SKM-1 treated with dmso at 0.1 percent for 144 hours (cell line): ENCODE measurements around the gene BMERB1.
"Not testable (repeated sequence)": the region's sequence is repeated elsewhere in the genome, so short reads cannot be mapped to it uniquely, and the experiment has no call there.

Experiments used
- DNase-seq: peaks from one replicate; lab custom pipeline; 2025; ENCODE audit not compliant: unreplicated experiment; lab: John Stamatoyannopoulos, UW

BMERB1 gene

DNA sequence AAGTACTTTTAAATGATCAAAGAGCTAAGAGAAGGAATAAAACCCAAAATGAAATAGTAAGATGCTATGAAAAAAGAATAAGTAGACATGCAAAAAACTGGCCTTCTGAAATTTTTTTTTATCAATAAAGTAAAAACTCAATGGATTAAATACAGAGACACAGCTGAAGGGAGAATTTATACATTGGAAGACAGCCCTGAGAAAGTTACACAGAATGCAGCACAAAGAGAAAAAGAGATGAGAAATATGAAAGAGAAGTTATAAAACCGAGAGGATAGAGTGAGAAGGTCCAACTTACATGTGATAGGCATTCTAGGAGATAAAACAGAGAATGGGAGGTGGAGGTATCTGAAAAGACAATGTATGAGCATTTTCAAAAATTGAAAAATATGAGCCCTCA is 151.6 kb downstream of the BMERB1 start:
- DNase-seq, result no peak

DNA sequence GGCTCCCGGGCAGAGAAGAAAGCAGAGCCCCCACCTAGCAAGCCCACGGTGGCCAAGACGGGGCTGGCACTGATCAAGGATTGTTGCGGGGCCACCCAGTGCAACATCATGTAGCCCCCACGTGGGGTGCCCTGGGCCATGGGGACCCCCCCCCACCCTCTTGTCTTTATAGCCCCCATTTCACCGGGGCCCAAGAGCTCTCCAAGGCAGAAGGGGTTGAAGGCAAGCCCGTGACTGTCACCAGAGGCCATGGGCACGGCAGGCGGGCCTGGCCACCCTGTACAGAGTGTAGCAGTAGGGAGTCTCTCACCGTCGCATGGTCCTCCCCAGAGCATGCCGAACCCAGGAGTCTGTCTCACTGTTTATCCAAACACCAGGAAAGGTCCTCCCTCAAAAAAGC is 152.3 kb downstream of the BMERB1 start:
- DNase-seq, result no peak

DNA sequence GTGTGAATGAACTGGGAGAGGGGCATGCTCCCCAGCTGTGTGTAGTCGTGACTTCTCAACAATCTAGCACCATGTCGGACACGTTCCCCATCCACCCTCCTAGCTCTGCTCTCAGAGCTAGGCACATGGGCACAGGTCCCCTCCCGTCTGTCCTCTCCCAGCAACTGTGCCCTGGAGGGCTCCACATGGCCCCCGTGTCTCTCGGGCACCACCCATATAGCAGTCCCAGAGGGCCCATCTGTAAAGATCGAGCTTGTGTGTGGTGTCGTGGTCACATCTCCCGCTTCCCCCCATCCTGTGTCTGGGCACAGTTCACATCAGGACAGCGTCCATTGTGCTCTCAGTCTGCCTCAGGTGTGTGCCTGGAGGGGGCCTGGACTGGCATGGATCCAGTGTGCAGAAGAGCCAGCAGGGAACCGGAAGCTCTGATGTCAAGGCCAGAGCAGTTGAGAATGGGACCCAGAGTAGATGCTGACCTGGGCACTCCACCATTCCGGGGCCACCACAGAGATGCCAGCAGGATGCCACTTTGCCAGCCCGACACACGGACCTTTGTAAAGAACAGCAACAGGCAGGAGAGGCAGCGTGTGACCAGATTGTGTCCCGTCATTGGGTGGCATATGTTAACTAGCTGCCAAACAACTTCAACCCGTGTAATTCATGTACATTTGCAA is 152.9 kb downstream of the BMERB1 start:
- DNase-seq, result no peak

DNA sequence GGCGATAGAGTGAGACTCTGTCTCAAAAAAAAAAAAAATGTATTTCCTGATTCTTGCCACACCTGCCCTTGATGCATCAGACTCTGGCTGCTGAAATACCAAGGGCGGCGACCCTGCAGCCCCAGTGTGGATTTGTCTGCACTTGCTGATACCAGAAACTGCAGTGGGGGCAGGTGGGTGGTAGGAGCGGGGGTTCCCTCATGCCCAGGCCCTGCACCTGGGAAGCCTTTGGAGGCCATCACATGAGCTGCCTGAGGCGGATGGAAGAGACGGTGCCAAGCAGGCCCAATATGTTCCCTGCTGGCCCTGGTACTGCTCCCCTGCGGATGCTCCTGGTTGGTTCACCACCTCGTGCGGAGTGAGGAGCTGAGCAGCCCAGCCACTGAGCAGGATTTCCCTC is 157.9 kb downstream of the BMERB1 start:
- no peak for DNase-seq

DNA sequence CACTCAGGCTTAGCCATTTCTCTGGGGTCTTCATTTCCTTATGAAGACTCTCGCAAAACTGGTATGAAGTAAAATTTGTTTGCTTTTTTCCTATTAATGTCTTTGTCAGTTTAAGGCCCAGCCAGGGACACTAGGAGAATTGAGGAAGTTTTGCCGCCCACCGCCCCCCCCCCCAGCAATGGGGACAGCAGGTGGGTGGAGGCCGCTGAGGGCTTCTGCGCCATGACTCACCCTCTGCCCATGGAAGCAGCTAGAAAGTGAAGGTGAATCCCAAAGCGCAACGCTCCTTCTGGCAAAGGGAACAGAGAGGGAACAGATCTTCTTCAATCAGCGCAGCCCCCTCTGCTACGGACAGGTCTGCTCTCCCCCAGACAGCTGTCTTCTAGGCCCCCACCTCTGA is 158.8 kb downstream of the BMERB1 start:
- DNase-seq, result no peak

DNA sequence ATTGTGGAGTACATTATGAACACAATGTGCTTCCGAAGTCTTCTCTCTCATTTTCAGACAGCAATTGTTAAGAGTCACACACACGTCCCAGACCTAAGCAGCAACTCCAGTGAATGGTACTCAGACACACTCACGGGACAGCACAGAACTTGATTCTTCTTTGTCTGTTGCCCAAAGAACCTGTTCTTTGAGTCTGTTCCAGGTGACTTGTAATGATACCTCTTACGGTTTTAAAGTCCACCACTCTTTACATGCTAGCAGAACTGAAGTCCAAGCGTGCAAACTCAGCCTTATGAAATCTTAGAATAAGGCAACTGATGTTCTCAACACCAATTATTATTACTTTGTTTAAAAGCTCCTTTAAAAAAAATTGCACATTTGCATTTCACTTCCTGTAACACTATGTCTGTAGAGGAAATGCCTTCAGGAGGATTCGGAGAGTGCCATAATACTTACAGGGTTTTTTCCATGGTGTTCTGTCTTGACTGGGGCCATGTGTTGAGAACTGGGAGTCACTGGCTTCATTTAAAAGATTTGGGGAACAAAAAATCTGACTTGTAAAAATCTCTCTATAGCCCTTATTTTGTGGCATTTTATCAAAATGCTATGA is 160.4 kb downstream of the BMERB1 start:
- DNase-seq, result no peak

DNA sequence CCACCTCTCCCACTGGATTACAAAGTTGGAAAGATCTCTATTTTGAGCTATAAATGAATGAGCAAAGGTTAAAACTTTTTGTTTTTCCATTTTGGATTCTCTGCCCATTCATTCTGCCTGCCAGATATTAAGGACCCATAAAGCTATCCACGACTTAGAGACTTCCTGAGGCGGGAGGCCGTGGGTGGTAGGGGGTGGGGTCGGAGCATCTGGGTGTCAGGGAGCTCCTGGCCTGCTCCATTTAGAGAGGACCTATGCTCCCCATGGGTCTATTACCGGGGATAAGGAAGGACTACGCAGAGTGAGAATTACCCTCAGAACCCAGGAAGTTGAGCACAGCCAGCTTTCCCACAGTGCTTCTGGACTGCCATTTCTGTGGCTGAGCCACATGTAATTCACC is 162.7 kb downstream of the BMERB1 start:
- no peak for DNase-seq

DNA sequence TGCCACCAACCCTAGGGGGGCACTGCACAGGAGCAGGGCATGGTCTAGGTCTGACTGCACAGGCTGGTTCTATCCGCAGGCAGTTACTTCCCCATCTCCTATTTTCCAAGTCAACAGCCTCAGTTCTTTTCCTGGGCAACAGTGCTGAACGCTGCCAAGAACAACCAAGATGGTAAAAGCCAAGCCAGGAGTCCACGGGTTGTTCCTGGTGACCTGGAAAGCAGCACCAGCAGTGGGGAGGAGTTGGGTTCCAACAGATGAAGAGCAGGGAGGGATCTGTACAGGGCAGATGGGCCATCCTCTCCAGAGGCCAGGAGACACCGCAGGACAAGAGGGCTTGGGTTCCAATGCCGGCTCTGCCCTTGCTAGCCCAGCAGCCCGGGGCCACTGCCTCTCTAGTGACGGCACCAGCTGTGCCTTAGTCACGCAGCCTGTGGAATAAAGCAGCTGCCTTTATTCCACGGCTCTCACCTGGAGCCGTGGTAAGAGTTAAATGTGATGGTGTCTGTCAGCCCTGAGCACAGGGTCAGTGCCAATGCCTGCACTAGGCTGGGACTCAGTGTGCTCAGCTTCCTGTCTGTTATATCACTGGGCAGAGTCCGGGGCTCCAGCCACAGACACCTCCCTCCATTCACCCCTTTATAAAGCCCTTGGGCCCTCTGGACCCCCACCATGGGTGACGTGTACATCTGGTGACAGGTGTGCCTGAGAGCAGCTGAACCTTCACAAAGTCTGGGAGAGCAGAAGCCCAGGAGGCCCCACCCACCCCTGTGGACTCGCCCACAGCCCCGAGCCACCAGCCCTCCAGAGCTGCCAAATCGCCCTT is 163.6 kb downstream of the BMERB1 start:
- DNase-seq, result no peak

DNA sequence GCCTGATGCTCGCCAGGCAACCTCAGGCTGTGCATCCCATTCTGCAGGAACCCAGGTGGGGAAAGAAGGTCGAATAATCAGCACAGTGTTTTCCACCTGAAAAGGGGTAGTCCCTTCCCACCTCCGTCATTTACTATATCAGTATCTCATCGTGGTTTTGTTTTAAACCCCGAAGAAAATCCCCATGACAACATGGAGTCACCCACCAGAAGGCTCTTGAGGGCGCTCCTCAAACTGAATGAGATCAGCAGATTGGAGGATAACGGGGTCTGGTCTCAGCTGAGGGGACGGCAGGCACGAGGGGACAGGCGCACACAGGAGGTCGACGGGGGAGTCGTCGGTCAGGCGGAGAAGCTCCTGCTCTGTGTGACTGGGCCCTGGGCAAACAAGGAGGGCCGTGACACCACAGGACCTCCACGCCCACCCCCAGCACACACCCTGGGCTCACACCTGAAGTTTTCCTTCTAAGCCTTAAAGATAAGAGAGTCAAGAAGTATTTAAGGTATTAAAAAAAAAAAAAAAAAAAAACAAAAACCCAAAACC is 164.3 kb downstream of the BMERB1 start:
- DNase-seq, result no peak

DNA sequence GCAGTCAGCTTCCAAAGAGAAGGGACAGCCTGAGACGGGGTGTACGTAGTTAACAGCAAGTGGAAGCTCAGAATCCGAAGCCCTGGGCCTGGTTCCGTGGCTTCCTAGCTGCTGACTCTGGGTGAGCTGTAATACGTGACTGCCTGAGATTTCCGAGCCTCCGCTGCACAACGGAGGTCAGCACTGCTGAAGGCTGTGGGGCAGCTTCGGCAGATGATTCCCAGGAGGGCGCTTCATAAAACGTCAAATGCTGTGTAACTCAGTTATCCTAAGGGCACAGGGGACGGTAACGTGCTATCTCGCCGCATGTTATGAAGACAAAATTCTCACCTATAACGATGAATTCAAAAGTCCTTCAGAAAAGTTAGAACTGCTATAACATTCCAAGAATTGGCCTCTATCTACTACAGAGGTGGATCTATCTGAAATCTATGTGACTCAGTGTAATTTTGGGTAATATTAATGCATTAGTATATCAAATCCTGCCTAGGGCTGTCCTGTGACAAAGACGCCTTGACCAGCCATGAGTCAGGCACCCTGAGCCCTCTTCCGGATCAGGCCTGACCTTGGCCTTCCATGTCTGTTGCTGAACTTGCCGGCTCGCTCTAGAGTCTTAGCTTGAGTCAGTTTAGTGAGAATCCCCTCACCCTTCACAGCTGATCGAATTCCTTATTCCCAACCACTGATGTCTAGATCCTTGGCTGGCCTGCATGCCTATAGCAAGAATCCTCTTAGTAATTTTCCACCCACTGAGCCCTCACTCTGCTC is 165.1 kb downstream of the BMERB1 start:
- no peak for DNase-seq

DNA sequence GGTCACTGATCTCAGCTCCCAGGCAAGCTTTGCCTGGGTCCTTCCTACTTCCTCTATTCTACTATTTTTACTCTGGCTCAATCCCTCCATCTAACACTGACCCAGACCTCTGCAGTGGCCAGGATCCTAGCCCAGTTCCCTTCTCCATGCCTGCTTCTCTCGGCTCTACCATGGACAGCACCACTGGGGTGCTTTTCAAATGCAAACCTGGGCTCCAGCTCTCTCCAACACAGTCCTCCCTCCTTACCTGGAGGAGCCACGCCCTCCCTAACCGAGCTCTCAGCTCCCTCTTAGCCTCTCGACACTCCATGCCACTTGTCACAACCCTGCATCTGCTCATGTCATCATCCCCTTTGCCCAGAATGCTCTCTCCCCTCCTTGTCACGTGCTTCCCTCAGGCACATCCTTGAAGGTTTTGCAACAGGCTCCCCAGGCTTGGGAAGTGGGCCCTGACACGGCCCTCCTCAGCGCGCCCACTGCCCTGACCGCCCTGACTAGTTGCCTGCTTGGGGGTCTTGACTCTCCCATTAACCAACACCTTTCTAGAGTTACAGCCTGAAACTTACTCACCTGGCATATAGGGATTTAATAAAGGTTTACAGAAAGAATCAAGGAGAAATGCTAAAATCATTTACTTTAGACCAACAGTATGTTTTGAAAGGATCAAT is 167.0 kb downstream of the BMERB1 start:
- no peak for DNase-seq

DNA sequence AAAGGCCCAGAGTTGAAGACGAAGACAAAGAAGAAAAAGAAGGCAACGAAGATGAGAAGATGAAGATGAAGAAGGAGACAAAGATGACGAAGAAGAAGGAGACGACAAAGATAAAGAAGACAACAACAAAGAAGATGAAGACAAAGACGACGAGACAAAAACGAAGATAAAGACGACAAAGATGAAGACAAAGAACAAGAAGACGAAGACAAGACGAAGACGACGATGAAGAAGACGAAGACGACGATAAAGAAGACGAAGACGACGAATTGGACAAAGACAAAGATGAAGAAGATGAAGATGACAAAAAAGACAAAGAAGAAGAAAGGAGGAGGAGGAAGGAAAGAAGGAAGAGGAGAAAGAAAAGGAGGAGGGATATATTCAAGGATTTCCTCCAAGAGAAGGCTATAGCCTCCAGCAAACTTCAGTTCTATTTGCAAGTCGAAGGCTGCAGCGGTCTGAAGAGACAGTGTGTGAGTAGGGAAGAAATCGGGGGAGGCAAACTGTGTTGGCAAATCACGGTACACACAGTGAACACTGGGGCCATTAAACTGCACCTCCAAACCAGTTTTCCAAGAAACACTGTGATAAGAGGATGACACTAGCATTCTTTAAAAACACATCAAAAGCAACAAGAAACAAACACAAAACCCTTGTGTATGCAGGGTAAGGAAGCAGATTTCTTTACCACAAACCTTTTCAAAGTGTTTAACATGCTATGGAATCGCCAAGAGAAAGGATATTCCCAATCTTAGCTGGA is 168.1 kb downstream of the BMERB1 start:
- DNase-seq, result no peak

DNA sequence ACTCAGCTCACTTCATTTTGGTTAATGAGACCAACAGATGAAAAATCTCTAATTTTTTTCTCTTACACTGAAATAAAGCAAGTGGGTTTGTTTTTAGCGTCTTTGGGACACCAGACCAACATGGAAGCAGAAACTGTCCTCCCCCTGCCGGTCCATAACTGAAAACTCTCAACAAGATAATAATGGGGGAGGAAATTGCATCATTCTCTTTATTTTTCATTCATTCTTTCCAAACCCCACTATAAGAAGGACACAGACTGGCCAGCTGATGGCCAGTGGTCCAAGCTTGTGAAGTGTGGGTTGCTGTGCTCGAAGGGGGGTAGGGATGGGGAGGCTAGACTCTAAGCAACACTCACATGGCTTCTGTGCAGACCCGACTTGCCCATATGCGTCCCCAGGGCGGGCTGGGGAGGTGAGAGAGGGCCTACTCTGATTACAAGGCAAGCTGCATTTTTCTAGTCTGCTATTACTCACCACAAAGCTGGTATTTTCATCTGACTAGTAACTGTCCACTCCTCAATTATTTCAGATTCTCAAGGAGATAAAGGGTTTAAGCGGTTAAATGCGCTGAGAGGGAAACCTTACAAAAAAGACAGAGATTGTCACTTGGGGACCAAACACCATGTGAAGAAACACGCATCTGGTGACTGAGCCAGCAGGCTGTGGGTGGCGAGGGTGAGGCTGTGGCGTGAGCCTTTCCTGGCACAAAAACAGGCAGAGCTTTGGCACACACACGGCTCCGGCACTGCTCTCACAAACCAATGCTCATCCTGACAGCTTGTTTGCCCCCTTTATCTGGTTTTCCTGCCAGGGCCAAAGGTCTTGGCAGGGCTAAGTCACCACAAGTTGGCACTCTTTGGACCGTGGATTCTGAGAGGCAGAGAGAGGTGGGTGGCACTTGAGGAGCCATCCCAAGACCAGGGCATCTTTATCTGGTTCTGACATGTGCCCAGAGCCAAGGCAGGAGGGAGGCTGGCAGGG is 170.4 kb downstream of the BMERB1 start:
- DNase-seq, result no peak

DNA sequence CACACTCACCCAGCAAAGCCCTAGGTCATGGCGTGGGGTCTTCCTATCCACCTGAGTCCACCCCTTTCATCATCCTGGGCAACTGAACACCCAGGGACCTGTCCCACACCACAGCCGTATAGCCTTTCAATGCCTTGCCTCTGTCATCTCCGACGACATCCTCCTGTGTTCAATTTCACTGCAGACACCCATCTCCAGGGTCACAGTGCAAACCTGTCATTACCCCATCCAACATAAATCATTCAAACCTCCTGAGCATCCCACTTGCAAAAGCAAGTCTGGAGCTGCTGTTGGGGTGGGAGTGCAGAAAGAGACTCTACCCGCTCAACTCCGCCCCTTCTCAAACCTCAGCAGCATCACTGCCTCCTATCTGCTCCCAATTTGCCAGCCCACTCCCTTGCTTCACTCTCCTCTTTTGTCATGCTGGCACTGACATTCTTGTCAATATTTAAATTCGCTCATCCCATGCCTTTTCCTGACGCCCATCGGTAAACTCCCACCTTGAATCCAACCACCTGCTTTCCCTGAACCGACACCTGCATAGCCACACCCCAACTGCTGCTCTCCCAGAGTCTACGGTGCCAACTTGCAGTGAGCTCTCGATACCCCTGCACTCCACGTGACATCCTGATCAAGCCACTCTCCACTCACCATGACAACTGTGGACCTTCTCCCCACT is 171.6 kb downstream of the BMERB1 start:
- no peak for DNase-seq

DNA sequence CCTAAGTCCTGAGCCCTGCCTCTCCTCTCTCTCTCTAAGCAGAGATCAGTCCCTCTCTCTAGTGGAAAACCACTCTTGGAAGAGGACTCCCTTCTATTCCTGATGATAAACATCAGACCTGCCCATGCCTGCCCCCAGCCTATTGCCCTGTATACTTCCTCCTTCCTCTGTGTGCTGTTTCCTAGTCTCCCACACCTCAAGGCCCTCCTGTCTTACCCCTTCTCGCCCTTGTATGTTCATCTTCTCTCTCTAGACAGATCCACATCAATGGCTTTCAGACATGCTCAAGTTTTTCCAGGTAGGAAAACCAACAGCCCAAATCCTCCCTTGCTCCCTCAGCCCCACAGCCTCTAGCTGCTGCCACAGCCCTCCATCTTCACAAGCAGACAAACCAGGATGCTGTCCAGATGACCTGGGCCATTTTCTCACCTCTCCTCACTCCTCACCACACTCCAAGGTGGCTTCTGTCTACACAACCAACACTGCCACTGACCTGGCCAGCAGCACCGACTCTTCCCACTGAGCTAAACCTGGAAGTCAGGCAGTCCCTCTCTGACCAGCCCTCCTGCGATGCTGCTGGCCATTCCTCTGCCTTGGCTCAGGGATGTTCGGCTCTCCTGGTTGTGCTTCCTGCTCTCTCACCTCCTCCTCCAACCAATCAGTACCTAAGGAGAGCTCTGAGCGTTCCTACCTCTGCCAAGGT is 172.3 kb downstream of the BMERB1 start:
- DNase-seq, result no peak

DNA sequence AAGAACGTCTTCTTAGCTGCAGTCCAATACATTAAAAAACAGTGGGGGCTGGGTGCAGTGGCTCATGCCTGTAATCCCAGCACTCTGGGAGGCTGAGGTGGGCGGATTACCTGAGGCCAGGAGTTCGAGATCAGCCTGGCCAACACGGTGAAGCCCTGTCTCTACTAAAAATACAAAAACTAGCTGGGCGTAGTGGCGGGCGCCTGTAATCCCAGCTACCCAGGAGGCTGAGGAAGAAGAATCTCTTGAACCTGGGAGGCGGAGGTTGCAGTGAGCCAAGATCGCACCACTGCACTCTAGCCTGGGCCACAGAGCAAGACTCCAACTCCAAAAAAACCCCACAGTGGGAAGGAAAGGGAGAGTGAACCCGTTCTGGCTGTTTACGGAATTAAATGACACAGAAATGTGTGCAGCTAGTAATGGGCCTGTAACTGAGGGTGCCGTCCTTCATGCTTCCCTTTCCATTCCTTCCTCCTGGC is 172.9 kb downstream of the BMERB1 start:
- DNase-seq, result not testable (repeated sequence)

DNA sequence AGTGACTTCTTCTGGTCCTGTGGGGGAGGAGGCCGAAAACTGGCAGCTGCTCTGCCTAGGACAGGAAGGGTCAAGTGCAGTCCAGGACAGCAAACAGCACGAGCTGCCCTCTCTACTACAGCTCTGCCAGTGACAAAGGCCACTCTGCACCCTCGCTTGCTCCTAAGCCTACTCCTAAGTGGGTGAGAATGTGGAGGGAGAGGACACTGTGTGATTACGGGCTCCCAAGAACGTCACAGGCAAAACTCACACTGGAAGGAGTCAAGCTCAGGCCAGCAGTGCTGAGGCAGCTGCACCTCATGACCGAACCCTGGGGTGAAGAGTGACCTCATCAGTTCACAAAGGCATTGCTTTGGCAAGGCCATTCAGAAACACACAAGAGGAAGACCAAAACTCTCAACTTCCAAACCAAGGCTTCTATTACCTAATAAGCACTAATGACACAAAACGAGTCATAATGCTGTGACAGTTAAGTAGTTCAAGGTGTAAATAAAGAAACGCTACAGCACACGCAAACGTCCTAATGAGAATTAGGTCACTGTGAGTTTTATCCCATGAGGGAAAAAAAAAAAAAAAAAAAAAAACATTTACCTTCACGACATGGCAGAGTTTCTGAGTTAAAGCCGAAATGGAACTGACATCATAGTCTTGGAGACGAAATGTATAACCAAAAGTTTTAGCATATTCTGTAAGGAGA is 173.5 kb downstream of the BMERB1 start:
- no peak for DNase-seq
